MM.1S (cell line): ENCODE measurements around the gene WNT8A.

Experiments
- CTCF ChIP-seq: fragments of 300-600 bp; sonication (generic); IDR thresholded peaks from 2 replicates; pipeline ENCODE4 v1.5.1; 2016; ENCODE audit warnings: antibody characterized with exemption, low read length, mixed read lengths
- EZH2 ChIP-seq: fragments of 300-600 bp; sonication (generic); optimal IDR thresholded peaks from 2 replicates; pipeline ENCODE3; 2017; ENCODE audit warnings: low read depth, mild to moderate bottlenecking, antibody characterized with exemption, low read length, mixed read lengths
- EZH2phosphoT487 ChIP-seq: fragments of 300-600 bp; sonication (generic); IDR thresholded peaks from 2 replicates; pipeline ENCODE4 v1.6.1; 2018; ENCODE audit warnings: antibody characterized with exemption, low read length

- TF ChIP-seq EZH2phosphoT487 (no peak), CTCF (no peak), EZH2 (no peak)
Observed at GRCh38 chr5:138139781-138140090, 55.9 kb downstream of the WNT8A start.
